ENCODE data around the gene DAP.

DNA sequence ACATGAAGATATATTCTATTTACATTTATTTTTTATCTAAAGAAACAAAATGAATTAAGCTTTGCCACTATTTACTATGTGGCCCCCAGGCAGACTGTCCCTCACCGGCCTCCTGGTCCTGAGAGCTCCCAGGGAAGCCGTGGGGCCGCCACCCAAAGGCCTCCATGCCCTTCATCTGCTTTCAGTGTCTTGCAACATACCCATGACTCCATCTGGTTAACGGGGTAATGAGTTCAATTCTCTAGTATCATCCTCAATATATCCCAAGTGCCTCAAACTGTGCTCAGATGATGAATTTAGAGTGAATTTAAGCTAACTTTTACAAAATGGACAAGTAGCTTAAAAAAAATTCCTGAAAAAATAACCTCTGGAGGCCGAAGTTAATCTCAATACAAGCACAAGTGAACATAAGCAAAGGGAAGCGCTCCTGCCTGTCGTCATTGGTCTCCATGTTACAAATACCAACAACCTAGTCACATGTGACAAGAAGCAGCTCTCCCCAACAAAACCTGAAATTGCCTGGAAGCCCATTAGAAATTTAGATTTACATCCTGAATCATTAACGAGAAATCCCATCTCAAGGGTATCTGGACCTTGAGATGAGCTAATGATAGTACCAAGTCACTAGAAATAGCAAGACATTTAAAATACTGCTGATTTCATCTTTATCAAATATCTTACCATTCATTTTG lies 26.1 kb downstream of the DAP start:
- TF ChIP-seq POLR2A (IDR thresholded peaks at IDR 0.05) = no peak
- TF ChIP-seq, protein P1, sequence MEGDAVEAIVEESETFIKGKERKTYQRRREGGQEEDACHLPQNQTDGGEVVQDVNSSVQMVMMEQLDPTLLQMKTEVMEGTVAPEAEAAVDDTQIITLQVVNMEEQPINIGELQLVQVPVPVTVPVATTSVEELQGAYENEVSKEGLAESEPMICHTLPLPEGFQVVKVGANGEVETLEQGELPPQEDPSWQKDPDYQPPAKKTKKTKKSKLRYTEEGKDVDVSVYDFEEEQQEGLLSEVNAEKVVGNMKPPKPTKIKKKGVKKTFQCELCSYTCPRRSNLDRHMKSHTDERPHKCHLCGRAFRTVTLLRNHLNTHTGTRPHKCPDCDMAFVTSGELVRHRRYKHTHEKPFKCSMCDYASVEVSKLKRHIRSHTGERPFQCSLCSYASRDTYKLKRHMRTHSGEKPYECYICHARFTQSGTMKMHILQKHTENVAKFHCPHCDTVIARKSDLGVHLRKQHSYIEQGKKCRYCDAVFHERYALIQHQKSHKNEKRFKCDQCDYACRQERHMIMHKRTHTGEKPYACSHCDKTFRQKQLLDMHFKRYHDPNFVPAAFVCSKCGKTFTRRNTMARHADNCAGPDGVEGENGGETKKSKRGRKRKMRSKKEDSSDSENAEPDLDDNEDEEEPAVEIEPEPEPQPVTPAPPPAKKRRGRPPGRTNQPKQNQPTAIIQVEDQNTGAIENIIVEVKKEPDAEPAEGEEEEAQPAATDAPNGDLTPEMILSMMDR (IDR thresholded peaks at IDR 0.05) = no peak

Measured in adrenal gland (tissue), 5 donors.